Measurements from ENCODE around the gene SEL1L3. TPM values are rescaled to one million over a fixed set of nuclear protein-coding genes. Genes with fewer than 3 reads are reported as not detected.
"Not testable (repeated sequence)": the region's sequence is repeated elsewhere in the genome, so short reads cannot be mapped to it uniquely, and the experiment has no call there.

Gene SEL1L3
- total RNA-seq, 1 experiment from 2014 or later = 48.3 TPM

- H3K9ac ChIP-seq (ENCODE audit: extremely low read depth, insufficient read length, low read length) = no peak overlapping the region
- no peak overlapping the region for H4K5ac ChIP-seq (ENCODE audit: insufficient read length, low read depth, low read length)
- WGBS (ENCODE audit: extremely low coverage, insufficient read length, low lambda C conversion rate) = no CpG with 5 or more reads among the region's 5 CpGs
- no peak overlapping the region for H2AK5ac ChIP-seq (ENCODE audit: insufficient read length, low read length)
- H3K4me3 Mint-ChIP-seq = no peak overlapping the region
- no peak overlapping the region for H2BK12ac ChIP-seq (ENCODE audit: insufficient read length, low read depth, low read length)
- H3K27me3 ChIP-seq (ENCODE audit: insufficient read depth, low read length) = no peaks in the 10 kb centered on the region; the same call in 1 of the 2 replicates
- H2BK20ac ChIP-seq (ENCODE audit: low read depth, low read length, poor library complexity, severe bottlenecking) = no peak overlapping the region
- H3K4ac ChIP-seq (ENCODE audit: low read depth, low read length) = no peak overlapping the region
- H3T11ph ChIP-seq (ENCODE audit: low read length) = no peak overlapping the region
- peaks cover 3 to 10% of the 10 kb centered on the region in 2 experiments; a peak in 4 of 5 replicates for H3K9me3 Mint-ChIP-seq
- H4K20me1 ChIP-seq (ENCODE audit: control insufficient read depth, insufficient read depth, insufficient read length) = no peaks in the 10 kb centered on the region
- no peak overlapping the region for H3K14ac ChIP-seq (ENCODE audit: insufficient read depth, low read length)
- H3K27me3 Mint-ChIP-seq (ENCODE audit: low read depth) = peaks cover 29% of the 10 kb centered on the region
- no peaks in the 10 kb centered on the region for H3K9me3 ChIP-seq (ENCODE audit: control insufficient read depth, low read depth, low read length)
- no peak overlapping the region for H2BK5ac ChIP-seq (ENCODE audit: insufficient read length, low read length)
- no peak for DNase-seq
- no peak overlapping the region for H4K91ac ChIP-seq (ENCODE audit: insufficient read length, low read depth, low read length)
- no peak overlapping the region for H4K8ac ChIP-seq (replicated peaks; ENCODE audit: insufficient read length, low read depth, low read length)
- H3K4me1 Mint-ChIP-seq = peaks cover 7 to 10% of the 10 kb centered on the region in 2 experiments
- TF ChIP-seq CTCF (conservative IDR thresholded peaks at IDR 0.05) = no peak
- no peak overlapping the region for H3K56ac ChIP-seq (ENCODE audit: insufficient read length, low read depth, low read length)
- H3K79me2 ChIP-seq (ENCODE audit: insufficient read depth, low read length) = no peaks in the 10 kb centered on the region
- H3K79me1 ChIP-seq (ENCODE audit: insufficient read depth, low read depth, low read length, poor library complexity, severe bottlenecking) = no peaks in the 10 kb centered on the region
- H3K4me1 ChIP-seq (ENCODE audit: insufficient read depth, low read length) = no peaks in the 10 kb centered on the region
- no peak overlapping the region for H3K27ac ChIP-seq (ENCODE audit: insufficient read length, low read depth, low read length)
- peaks cover 0 to 4% (median 4%) of the 10 kb centered on the region in 3 experiments; a peak in 2 of 7 replicates for H3K36me3 Mint-ChIP-seq (ENCODE audit: insufficient read depth in 1 of 3, low read depth in 3 of 3)
- H3K27ac Mint-ChIP-seq = no peak overlapping the region
- no peak overlapping the region for H2AFZ ChIP-seq (ENCODE audit: low read length)
- H3K23me2 ChIP-seq (ENCODE audit: insufficient read length, low read depth, low read length, poor library complexity, severe bottlenecking) = peaks cover 4% of the 10 kb centered on the region
- no peak overlapping the region for H3K23ac ChIP-seq (ENCODE audit: insufficient read length, low read depth, low read length)
- no peak overlapping the region for H2BK120ac ChIP-seq (ENCODE audit: low read depth, low read length, poor library complexity, severe bottlenecking)
- H2BK15ac ChIP-seq (ENCODE audit: low read depth, low read length) = no peak overlapping the region
- H3K4me2 ChIP-seq (ENCODE audit: insufficient read depth, insufficient read length, low read length) = no peak overlapping the region
- no peak overlapping the region for H3K18ac ChIP-seq (ENCODE audit: insufficient read length, low read depth, low read length)
Measured at GRCh38 chr4:25908491-25908901, 45.7 kb upstream of the SEL1L3 start.

GRCh38 chr4:25906113-25906512 lies 43.3 kb upstream of the SEL1L3 start:
- not testable (repeated sequence) for H2BK15ac ChIP-seq (ENCODE audit: low read depth, low read length); H3K9me3 Mint-ChIP-seq; H4K5ac ChIP-seq (ENCODE audit: insufficient read length, low read depth, low read length); H4K91ac ChIP-seq (ENCODE audit: insufficient read length, low read depth, low read length); H2BK5ac ChIP-seq (ENCODE audit: insufficient read length, low read length); H4K20me1 ChIP-seq (ENCODE audit: control insufficient read depth, insufficient read depth, insufficient read length); H3K27ac ChIP-seq (ENCODE audit: insufficient read length, low read depth, low read length); H3K27me3 Mint-ChIP-seq (ENCODE audit: low read depth); H2AFZ ChIP-seq (ENCODE audit: low read length); H3K4me2 ChIP-seq (ENCODE audit: insufficient read depth, insufficient read length, low read length); DNase-seq; H3K14ac ChIP-seq (ENCODE audit: insufficient read depth, low read length); H3K9ac ChIP-seq (ENCODE audit: extremely low read depth, insufficient read length, low read length); H3K27ac Mint-ChIP-seq; H3K56ac ChIP-seq (ENCODE audit: insufficient read length, low read depth, low read length); H3K4me3 Mint-ChIP-seq; H3K23ac ChIP-seq (ENCODE audit: insufficient read length, low read depth, low read length); H3K9me3 ChIP-seq (ENCODE audit: control insufficient read depth, low read depth, low read length); H3K79me1 ChIP-seq (ENCODE audit: insufficient read depth, low read depth, low read length, poor library complexity, severe bottlenecking); H2BK12ac ChIP-seq (ENCODE audit: insufficient read length, low read depth, low read length); H3K4ac ChIP-seq (ENCODE audit: low read depth, low read length); H3K18ac ChIP-seq (ENCODE audit: insufficient read length, low read depth, low read length); H2BK20ac ChIP-seq (ENCODE audit: low read depth, low read length, poor library complexity, severe bottlenecking); H4K8ac ChIP-seq (replicated peaks; ENCODE audit: insufficient read length, low read depth, low read length); H2BK120ac ChIP-seq (ENCODE audit: low read depth, low read length, poor library complexity, severe bottlenecking); H3K27me3 ChIP-seq (ENCODE audit: insufficient read depth, low read length); H2AK5ac ChIP-seq (ENCODE audit: insufficient read length, low read length); H3K79me2 ChIP-seq (ENCODE audit: insufficient read depth, low read length); H3T11ph ChIP-seq (ENCODE audit: low read length); H3K4me1 ChIP-seq (ENCODE audit: insufficient read depth, low read length); H3K36me3 Mint-ChIP-seq (ENCODE audit: insufficient read depth in 1 of 3, low read depth in 3 of 3); H3K23me2 ChIP-seq (ENCODE audit: insufficient read length, low read depth, low read length, poor library complexity, severe bottlenecking)
- H3K4me1 Mint-ChIP-seq = peaks cover 10 to 15% of the 10 kb centered on the region in 2 experiments
- WGBS (ENCODE audit: extremely low coverage, insufficient read length, low lambda C conversion rate) = no CpG with 5 or more reads among the region's 11 CpGs

All from H9 (cell line).